Epithelial cell of proximal tubule (primary cell): ENCODE measurements around the gene FAM50A. TPM values are rescaled to one million over a fixed set of nuclear protein-coding genes. Genes with fewer than 3 reads are reported as not detected.

Experiments
- DNase-seq: peaks from one replicate; pipeline ENCODE4 v3.0.0-alpha.2; 2011; ENCODE audit warnings: low read depth
- H3K4me3 ChIP-seq: 2 replicates; pipeline ENCODE4 v1.5.1; 2011; ENCODE audit warnings: low read depth, mild to moderate bottlenecking, low read length
- total RNA-seq: library from RNA; depleted of rRNA; stranded (reverse); fragments of >200 nt; gene quantifications from 2 replicates; pipeline ENCODE4 v1.2.3, GENCODE V29; 2015
- TF ChIP-seq, protein P1 (sequence below): conservative IDR thresholded peaks from 2 replicates; pipeline ENCODE4 v1.5.1; 2012; ENCODE audit warnings: low read depth, mild to moderate bottlenecking, low read length

FAM50A gene
- total RNA-seq, 1 donor from 2014 or later = 74.1 TPM

DNA sequence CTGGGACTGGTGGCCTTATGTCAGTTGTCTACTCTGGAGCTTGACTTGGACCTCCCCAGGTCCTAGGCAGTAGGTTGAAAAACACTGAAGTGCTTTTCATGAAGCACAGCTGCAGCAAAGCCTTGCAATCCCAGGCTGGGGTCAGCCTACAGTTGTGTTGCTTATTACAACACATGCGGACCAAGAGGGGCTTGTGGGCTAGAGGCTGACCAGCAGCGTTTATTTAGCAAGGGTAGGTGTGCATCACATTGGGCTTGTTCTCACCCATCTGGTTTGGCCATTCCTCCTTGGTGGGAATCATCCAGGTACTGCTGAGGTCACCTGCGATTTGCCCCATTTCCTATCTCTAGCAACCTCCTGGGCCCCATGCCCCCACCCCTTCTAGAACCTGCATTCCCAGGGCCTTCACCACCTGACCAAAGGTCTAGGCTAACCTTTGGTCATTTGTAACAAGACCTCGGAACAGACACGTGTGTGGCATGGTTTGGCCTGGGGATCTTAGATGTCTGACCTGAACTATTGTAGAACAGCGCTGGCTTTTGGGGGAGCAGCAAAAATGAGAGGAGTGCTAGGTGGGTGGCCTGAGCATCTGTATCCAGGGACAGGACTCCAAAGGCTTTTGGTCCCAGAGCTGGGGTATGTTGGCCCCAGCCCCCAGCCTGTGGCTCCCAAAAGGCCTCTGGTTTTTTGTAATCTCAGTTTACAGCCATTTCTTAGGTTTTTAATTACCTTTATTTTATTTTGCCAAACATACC, 42.7 kb upstream of the FAM50A start:
- no peak overlapping the region for H3K4me3 ChIP-seq
- DNase-seq = no peak
- TF ChIP-seq, protein P1, sequence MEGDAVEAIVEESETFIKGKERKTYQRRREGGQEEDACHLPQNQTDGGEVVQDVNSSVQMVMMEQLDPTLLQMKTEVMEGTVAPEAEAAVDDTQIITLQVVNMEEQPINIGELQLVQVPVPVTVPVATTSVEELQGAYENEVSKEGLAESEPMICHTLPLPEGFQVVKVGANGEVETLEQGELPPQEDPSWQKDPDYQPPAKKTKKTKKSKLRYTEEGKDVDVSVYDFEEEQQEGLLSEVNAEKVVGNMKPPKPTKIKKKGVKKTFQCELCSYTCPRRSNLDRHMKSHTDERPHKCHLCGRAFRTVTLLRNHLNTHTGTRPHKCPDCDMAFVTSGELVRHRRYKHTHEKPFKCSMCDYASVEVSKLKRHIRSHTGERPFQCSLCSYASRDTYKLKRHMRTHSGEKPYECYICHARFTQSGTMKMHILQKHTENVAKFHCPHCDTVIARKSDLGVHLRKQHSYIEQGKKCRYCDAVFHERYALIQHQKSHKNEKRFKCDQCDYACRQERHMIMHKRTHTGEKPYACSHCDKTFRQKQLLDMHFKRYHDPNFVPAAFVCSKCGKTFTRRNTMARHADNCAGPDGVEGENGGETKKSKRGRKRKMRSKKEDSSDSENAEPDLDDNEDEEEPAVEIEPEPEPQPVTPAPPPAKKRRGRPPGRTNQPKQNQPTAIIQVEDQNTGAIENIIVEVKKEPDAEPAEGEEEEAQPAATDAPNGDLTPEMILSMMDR = no peak

GRCh38 chrX:154401918-154402621, 41.9 kb upstream of the FAM50A start:
- DNase-seq = no peak
- H3K4me3 ChIP-seq = no peak overlapping the region
- TF ChIP-seq, protein P1 = no peak

DNA sequence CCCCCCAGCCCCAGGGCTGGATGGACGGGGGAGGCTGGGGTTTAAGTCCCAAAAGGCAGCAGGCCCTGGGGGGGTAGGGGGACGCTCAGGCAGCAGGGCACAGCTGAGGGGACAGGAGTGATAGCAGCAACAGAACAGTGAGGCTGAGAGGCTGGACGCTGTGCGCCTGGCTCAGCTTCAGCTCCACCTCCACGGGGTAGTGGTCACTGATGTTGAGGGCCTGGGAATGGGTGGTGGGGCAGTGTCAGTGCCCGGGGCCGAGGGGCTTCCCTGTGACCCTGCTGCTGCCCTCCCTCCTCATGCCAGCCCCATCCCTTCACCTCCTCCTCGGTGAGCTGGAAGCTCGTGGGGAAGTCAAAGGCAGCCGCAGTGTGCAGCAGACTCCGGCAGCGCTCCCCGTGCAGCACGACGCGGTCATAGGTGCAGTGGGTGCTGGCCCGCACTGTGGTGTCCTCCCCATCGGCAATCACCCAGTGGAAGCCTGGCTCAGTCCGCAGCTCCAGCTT, 41.3 kb upstream of the FAM50A start:
- no peak for DNase-seq
- TF ChIP-seq, protein P1 = no peak

GRCh38 chrX:154403192-154403591, 40.7 kb upstream of the FAM50A start:
- H3K4me3 ChIP-seq = no peak overlapping the region
- no peak for DNase-seq
- TF ChIP-seq, protein P1 = no peak

More for the DNA sequence above, 41.3 kb upstream of the FAM50A start:
- H3K4me3 ChIP-seq = no peak overlapping the region

GRCh38 chrX:154403858-154404257, 40.1 kb upstream of the FAM50A start:
- no peak overlapping the region for H3K4me3 ChIP-seq
- DNase-seq = no peak
- TF ChIP-seq, protein P1 = no peak

DNA sequence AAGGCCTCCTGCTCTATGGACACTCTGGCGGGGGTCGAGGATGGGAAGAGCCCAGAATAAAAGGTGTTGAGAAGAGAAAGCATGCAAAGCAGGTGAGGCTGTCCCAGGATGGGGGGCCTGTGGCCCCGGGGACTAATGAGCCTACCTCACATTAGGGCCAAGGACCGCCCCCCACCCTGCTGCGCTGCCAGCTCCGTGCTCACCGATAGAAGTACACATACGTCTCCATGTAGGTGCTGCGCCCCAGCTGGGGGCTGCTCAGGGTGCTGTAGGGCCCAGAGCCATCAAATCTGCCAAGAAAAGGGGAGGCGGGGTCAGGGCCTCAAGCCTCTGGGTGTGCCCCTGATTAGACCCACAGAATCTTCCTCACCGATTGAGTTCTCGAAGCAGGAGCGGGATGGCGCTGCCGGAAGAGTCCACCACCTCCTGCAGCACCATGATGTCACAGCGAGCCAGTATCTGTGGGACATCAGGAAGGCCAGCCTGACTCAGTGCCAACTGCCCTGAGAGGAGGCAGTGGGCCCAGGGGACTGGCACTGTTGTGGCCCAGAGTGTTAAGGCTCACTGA, 39.2 kb upstream of the FAM50A start:
- no peak for DNase-seq
- H3K4me3 ChIP-seq = no peak overlapping the region
- TF ChIP-seq, protein P1 = no peak
